GM12865 (cell line): ENCODE results near the gene MPHOSPH9.

Experiments used
- DNase-seq: peaks from one replicate; pipeline ENCODE4 v3.0.0; 2010; ENCODE audit warnings: low read depth
- H3K4me3 ChIP-seq: 2 replicates; pipeline ENCODE4 v1.5.1; 2011; ENCODE audit warnings: mild to moderate bottlenecking, low read depth, low read length, control low read depth
- TF ChIP-seq, protein P1 (sequence below): IDR thresholded peaks from 2 replicates; pipeline ENCODE4 v1.5.1; 2011; ENCODE audit warnings: low read length, control low read depth, low read depth, inconsistent platforms; ENCODE audit not compliant: insufficient read depth; ENCODE audit errors: missing control alignments

MPHOSPH9 gene

DNA sequence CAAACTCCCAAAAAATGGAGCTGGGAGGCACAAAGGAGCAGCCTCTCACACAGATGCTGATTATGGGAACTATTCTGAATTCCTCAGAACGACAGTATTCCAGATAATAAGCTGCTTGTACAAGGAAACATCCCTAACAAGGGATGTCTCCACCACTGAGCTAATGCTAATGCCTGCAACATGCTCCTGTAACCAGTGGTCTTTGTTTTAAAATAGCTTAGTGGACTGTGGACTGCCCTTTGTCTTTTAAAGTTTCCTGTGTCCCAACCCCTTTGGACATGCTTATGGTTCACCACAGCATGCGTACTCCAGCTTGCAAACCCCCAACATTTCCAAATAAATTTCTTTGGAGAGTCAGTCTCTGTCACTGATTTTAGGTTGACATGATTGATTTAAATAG, 65.6 kb downstream of the MPHOSPH9 start:
- TF ChIP-seq, protein P1, sequence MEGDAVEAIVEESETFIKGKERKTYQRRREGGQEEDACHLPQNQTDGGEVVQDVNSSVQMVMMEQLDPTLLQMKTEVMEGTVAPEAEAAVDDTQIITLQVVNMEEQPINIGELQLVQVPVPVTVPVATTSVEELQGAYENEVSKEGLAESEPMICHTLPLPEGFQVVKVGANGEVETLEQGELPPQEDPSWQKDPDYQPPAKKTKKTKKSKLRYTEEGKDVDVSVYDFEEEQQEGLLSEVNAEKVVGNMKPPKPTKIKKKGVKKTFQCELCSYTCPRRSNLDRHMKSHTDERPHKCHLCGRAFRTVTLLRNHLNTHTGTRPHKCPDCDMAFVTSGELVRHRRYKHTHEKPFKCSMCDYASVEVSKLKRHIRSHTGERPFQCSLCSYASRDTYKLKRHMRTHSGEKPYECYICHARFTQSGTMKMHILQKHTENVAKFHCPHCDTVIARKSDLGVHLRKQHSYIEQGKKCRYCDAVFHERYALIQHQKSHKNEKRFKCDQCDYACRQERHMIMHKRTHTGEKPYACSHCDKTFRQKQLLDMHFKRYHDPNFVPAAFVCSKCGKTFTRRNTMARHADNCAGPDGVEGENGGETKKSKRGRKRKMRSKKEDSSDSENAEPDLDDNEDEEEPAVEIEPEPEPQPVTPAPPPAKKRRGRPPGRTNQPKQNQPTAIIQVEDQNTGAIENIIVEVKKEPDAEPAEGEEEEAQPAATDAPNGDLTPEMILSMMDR: no peak
- no peak for DNase-seq
- no peak overlapping the region for H3K4me3 ChIP-seq

DNA sequence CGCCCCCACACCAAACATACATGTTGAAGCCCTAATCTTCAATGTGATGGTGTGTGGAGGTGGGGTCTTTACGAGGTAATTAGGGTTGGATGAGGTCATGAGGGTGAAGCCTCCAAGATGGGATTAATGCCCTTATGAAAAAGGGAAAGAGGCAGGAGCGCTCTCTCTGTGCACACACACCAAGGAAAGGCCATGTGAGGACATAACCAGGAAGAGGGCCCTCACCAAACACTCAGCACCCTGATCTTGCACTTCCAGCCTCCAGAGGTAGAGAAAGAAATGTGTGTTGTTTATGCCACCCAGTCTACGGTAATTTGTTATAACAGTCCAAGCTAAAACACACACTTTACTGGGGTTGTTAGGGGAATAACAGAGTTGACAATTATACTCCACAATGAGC, 67.4 kb downstream of the MPHOSPH9 start:
- no peak for DNase-seq
- H3K4me3 ChIP-seq: no peak overlapping the region

DNA sequence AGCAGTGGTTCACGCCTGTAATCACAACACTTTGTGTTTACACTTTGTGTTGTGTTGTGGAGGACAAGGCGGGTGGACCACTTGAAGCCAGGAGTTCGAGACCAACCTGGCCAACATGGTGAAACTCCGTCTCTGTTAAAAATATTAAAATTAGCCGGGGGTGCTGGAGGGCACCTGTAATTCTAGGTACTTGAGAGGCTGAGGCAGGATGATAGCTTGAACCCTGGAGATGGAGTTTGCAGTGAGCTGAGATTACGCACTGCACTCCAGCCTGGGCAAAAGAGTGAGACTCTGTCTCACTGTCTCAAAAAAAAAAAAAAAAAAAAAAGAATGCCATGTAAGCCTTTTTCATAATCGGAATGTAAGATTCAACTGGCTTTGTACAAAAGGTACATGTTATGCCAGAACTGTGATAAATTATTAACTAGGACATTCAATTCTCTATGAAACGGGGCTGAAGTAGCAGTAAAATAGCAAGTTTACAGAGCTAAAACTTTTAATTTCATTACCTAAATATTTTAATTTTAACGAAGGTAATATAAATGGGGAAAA, 68.2 kb downstream of the MPHOSPH9 start:
- DNase-seq: no peak
- H3K4me3 ChIP-seq: no peak overlapping the region
- TF ChIP-seq, protein P1: no peak

More for the DNA sequence above, 67.4 kb downstream of the MPHOSPH9 start:
- TF ChIP-seq, protein P1: no peak

DNA sequence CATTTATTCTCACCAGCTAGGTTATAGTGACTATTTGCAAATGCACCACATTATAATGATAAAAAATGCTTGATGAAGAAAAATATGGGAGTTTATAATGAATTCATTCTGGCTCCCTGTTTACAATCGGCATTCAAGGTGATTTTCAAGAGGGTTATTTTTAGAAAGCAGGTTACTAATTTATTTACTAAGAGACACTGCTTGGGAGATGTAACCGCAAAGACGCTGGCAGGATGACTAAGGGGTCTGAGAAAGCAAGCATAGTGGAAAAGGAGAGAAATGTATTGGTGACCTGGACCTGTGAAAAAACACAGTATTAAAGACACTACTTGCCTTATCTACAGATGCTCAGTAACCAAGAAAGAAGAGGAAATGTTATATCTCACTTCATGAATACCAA, 68.7 kb downstream of the MPHOSPH9 start:
- H3K4me3 ChIP-seq: no peak overlapping the region; the same call in 1 of the 2 replicates
- TF ChIP-seq, protein P1: no peak
- peak; percentile 66 for DNase-seq

DNA sequence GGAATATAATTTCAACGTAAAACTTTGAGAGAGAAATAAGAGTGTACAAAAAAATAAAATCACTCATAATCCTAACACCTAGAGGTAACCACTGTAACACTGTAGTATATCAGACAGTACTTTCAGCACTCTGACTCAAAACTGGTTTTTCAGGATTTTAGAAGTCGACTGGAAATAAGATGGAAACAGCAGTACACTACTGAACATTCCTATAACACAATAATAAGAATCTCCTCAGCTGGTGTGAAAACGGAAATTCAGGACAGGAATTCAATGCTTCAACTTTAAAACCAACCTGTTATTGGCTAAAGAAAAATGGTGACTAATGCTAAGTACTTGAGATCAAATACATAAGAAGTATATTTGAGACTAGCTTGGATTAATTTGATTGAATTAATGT, 69.7 kb downstream of the MPHOSPH9 start:
- TF ChIP-seq, protein P1: no peak
- no peak overlapping the region for H3K4me3 ChIP-seq
- DNase-seq: no peak

DNA sequence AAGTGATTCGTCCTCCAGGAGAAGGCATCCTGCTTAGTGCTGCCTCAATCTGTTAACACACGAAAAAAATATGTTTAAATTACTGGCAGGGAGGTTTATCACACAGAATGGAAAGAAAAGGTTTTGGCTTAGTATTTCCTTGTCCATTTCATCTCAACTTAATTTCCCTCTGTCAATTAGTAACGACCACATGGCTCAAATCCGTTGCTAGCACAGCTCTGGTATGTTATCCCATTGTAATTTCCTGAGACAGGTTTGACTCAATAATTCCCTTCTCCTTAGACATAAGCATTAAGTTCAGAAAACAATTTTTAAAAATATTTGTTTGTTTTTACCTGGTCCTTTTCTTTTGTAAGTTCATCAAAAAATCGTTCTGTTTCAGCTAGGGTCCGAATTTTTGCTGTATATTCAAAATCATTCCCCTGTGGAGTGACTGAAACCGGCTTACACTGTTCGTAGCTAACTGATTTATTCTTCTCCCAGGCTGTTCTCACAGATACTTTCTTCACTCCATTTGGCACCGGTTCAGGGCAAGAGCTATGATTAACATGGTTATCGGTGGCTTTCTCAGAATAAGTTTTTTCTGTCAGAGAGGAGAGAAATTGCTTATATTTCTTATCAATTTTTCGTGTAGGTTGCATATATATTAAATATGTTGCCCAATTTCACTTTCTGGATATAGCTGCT, 72.0 kb downstream of the MPHOSPH9 start:
- TF ChIP-seq, protein P1: no peak
- no peak for DNase-seq
- H3K4me3 ChIP-seq: no peak overlapping the region

DNA sequence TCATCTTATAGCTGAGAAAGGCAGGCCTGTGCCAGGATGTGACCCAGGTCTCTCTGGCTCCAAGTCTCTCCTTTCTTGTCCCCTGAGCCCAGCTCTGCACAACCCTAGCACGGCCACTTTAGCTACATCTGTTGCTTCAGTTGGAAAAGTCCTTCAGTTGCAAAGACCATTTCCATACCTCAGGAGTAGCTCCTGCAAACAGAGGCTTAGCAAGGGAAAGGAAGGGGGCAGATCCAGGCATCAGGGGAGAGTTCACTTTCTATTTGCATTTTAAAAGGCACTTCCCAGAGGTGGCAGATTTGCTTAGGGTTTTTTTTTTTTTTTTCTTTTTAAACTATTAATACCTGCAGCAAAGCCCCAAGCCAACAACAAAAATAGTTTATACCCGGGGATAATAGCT, 79.0 kb downstream of the MPHOSPH9 start:
- H3K4me3 ChIP-seq: no peak overlapping the region
- DNase-seq: no peak
- TF ChIP-seq, protein P1: no peak
